Ishikawa (cell line): ENCODE data around the gene TPRKB.

Experiments
- CEBPB ChIP-seq: IDR thresholded peaks from 2 replicates; pipeline ENCODE4 v1.6.1; 2012
- CREB1 ChIP-seq: IDR thresholded peaks from 2 replicates; pipeline ENCODE4 v1.6.1; 2012; ENCODE audit warnings: low read depth
- EGR1 ChIP-seq: IDR thresholded peaks from 2 replicates; pipeline ENCODE4 v1.6.1; 2012
- EP300 ChIP-seq: IDR thresholded peaks from 2 replicates; pipeline ENCODE4 v1.6.1; 2012; ENCODE audit warnings: borderline replicate concordance
- FOXM1 ChIP-seq: IDR thresholded peaks from 2 replicates; pipeline ENCODE4 v1.6.1; 2012; ENCODE audit warnings: low read depth, borderline replicate concordance
- NFIC ChIP-seq: IDR thresholded peaks from 2 replicates; pipeline ENCODE4 v1.6.1; 2012
- RAD21 ChIP-seq: IDR thresholded peaks from 2 replicates; pipeline ENCODE4 v1.6.1; 2012; ENCODE audit warnings: low read depth
- TAF1 ChIP-seq: IDR thresholded peaks from 2 replicates; pipeline ENCODE4 v1.6.1; 2012; ENCODE audit warnings: low read depth, mild to moderate bottlenecking
- TCF12 ChIP-seq: IDR thresholded peaks from 2 replicates; pipeline ENCODE4 v1.6.1; 2012; ENCODE audit warnings: low read depth
- TEAD4 ChIP-seq: IDR thresholded peaks from 2 replicates; pipeline ENCODE4 v1.6.1; 2012
- YY1 ChIP-seq: IDR thresholded peaks from 2 replicates; pipeline ENCODE4 v1.6.1; 2012; ENCODE audit warnings: low read depth
- ZBTB7A ChIP-seq: IDR thresholded peaks from 2 replicates; pipeline ENCODE4 v1.6.1; 2012; ENCODE audit warnings: low read depth
- TF ChIP-seq, protein P1 (sequence below): IDR thresholded peaks from 2 replicates; pipeline ENCODE4 v1.6.1; 2012; ENCODE audit warnings: low read depth, mild to moderate bottlenecking
- TF ChIP-seq, protein P2 (sequence below): IDR thresholded peaks from 2 replicates; pipeline ENCODE4 v1.6.1; 2012
- TF ChIP-seq, protein P3 (sequence below): IDR thresholded peaks from 2 replicates; pipeline ENCODE4 v1.6.1; 2012

The TPRKB gene

DNA sequence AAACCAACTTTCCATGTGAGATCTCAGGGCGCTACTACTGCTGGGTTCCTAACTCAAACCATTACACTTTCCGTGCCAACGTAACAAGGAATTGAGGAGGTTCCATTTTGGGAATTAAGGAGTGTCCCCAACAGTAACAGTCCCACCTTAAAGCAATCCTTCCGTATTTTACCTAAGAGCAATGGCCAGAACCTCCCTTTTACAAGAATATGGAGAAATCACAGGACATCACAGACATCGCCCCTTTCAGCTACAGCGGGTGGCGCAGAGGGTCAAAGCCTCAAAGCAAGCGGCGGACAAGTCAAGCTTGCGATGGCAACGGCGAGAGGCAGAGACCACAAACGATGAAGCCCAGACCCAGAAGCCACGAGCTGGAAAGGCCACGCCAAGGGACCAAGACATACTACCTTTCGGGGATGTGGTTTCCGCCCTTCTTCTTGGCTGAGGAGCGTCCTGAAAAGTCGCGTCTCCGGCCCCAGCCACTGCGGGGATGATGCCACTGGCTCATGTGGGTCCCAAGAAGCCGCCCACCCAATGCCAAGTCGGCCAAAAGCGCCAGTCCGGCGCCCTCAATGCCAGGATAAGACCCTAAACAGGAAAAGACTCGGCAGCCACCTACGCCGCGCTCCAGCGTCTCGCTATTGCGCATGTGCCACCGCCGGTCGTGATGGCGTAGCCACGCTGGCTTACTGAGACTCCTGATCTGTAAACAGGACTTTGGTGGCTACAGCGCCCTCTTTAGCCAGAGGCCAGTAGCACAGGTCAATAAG is 42.5 kb upstream of the TPRKB start, which contains the start of gene DUSP11:
Gene DUSP11 (minus strand): TSS at position 637 of the 770 bp plus-strand sequence. CDS start 129 bp downstream, at position 508.
- TF ChIP-seq TCF12 (no peak), ZBTB7A (no peak), EGR1 (0 out of 2 replicates have a peak, but pooled peaks have one; percentile 25), TEAD4 (0 out of 2 replicates have a peak, but pooled peaks have one; percentile 27), CEBPB (no peak), TAF1 (peak; percentile 73), NFIC (no peak), EP300 (0 out of 2 replicates have a peak, but pooled peaks have one; percentile 19), FOXM1 (no peak), RAD21 (peak; percentile 58), CREB1 (no peak), YY1 (peak; percentile 78)
- TF ChIP-seq, protein P1, sequence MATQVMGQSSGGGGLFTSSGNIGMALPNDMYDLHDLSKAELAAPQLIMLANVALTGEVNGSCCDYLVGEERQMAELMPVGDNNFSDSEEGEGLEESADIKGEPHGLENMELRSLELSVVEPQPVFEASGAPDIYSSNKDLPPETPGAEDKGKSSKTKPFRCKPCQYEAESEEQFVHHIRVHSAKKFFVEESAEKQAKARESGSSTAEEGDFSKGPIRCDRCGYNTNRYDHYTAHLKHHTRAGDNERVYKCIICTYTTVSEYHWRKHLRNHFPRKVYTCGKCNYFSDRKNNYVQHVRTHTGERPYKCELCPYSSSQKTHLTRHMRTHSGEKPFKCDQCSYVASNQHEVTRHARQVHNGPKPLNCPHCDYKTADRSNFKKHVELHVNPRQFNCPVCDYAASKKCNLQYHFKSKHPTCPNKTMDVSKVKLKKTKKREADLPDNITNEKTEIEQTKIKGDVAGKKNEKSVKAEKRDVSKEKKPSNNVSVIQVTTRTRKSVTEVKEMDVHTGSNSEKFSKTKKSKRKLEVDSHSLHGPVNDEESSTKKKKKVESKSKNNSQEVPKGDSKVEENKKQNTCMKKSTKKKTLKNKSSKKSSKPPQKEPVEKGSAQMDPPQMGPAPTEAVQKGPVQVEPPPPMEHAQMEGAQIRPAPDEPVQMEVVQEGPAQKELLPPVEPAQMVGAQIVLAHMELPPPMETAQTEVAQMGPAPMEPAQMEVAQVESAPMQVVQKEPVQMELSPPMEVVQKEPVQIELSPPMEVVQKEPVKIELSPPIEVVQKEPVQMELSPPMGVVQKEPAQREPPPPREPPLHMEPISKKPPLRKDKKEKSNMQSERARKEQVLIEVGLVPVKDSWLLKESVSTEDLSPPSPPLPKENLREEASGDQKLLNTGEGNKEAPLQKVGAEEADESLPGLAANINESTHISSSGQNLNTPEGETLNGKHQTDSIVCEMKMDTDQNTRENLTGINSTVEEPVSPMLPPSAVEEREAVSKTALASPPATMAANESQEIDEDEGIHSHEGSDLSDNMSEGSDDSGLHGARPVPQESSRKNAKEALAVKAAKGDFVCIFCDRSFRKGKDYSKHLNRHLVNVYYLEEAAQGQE = no peak
- TF ChIP-seq, protein P2, sequence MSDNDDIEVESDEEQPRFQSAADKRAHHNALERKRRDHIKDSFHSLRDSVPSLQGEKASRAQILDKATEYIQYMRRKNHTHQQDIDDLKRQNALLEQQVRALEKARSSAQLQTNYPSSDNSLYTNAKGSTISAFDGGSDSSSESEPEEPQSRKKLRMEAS = peak; percentile 83
- TF ChIP-seq, protein P3, sequence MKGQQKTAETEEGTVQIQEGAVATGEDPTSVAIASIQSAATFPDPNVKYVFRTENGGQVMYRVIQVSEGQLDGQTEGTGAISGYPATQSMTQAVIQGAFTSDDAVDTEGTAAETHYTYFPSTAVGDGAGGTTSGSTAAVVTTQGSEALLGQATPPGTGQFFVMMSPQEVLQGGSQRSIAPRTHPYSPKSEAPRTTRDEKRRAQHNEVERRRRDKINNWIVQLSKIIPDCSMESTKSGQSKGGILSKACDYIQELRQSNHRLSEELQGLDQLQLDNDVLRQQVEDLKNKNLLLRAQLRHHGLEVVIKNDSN = peak; percentile 45; the same call in 1 of the 2 replicates

DNA sequence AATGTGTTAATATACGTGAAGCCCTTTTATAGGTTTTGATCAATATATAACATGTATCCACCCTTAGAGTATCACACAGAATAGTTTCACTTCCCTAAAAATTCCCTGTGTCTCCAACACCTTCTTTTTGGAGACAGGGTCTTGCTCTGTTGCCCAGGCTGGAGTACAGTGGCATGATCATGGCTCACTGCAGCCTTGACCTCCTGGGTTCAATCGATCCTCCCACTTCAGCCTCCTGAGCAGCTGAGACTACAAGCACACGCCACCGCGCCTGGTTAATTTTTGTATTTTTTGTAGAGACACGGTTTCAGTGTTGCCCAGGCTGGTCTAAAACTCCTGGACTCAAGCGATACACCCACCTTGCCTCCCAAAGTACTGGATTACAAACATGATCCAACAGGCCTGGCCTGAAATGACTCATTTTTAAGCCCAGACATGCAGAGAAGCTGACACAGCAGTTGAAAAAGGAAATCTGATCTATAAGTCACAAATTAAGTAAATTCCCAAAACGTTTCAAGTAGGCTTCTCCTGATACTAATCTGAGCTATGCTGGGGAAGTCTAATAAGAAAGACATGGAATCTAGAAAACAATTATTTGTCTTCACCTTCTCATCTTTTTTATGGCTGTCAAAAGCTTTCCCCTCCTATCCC is 39.8 kb upstream of the TPRKB start:
- TF ChIP-seq RAD21 = no peak
- no peak for TF ChIP-seq NFIC
- no peak for TF ChIP-seq YY1
- no peak for TF ChIP-seq TAF1
- no peak for TF ChIP-seq TEAD4
- TF ChIP-seq TCF12 = no peak
- no peak for TF ChIP-seq EGR1
- no peak for TF ChIP-seq CEBPB

DNA sequence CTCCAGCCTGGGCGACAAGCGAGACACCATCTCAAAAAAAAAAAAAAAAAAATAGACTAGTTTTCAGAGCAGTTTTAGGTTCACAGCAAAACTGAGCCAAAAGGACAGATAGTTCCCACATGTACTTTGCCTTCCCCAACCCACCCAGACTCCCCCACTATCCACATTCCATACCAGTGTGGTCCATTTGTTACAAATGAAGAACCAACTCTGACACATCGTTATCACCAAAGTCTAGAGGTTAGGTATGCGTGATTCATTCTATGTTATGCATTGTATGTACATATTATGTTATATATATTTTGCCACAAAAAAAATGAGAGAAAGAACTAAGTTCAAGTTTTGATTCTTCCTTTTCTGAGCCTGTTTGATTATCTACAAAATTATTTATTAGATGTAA is 39.2 kb upstream of the TPRKB start:
- no peak for TF ChIP-seq EGR1
- no peak for TF ChIP-seq TEAD4
- TF ChIP-seq, protein P2 = no peak
- TF ChIP-seq, protein P1 = no peak
- TF ChIP-seq, protein P3 = no peak
- TF ChIP-seq CREB1 = no peak
- no peak for TF ChIP-seq TCF12
- no peak for TF ChIP-seq CEBPB

DNA sequence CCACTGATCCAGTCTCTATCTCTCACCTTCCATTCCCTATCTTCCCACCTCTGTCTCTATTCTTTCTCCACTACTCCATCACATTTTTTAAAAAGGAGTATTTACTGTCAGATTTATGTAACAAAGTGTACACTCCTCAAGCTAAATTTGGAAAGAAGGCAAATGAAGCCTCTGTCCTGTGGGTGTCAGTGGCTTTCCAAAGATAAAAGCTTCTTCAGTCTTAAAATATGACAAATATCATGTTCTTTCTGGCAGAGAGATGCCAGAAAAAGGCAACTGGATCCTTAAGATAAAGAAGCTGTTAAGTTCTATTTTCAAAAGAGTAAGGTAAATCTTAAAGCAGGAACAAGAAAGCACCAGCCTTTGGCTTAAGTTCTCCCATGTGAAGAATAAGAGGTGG is 35.7 kb upstream of the TPRKB start:
- TF ChIP-seq, protein P1 = no peak
- TF ChIP-seq TAF1 (no peak), CEBPB (no peak), RAD21 (no peak), TCF12 (no peak), ZBTB7A (no peak)
